Lung (tissue), 12 donors: ENCODE results near the gene KCNQ5. TPM values are rescaled to one million over a fixed set of nuclear protein-coding genes. Genes with fewer than 3 reads are reported as not detected.

ENCODE experiments used
- ATAC-seq: fragments of 200-7000 bp; cut with Tn5 transposase; one replicate; pipeline ENCODE4 v1.9.1; 2020; ENCODE audit warnings: moderate number of reproducible peaks; ENCODE audit not compliant: insufficient read depth, low FRiP score
- DNase-seq, 3 donors: peaks; one replicate each; pipeline ENCODE4 v3.0.0-alpha.2; 2013 to 2017
- H3K27ac ChIP-seq, 2 donors: one replicate each; pipeline ENCODE4 v1.5.1; 2013; ENCODE audit warnings: mild to moderate bottlenecking in 2 of 2, moderate library complexity in 2 of 2, control low read depth in 1 of 2, inconsistent platforms in 1 of 2, low read depth in 1 of 2, low read length in 1 of 2
- H3K27me3 ChIP-seq, 3 donors: one replicate each; pipeline ENCODE4 v1.5.1; 2013; ENCODE audit warnings: low read length in 2 of 3; ENCODE audit not compliant: control insufficient read depth in 3 of 3, insufficient read depth in 3 of 3
- H3K36me3 ChIP-seq, 4 donors: one replicate each; pipeline ENCODE4 v1.5.1; 2013; ENCODE audit warnings: low read length in 4 of 4, mild to moderate bottlenecking in 1 of 4, moderate library complexity in 1 of 4; ENCODE audit not compliant: control insufficient read depth in 4 of 4, insufficient read depth in 4 of 4
- H3K4me1 ChIP-seq, 5 donors: one replicate each; pipeline ENCODE4 v1.5.1; 2013; ENCODE audit warnings: low read length in 5 of 5, mild to moderate bottlenecking in 2 of 5, moderate library complexity in 1 of 5; ENCODE audit not compliant: control insufficient read depth in 5 of 5, insufficient read depth in 5 of 5
- H3K4me3 ChIP-seq: one replicate; pipeline ENCODE4 v1.5.1; 2013; ENCODE audit warnings: mild to moderate bottlenecking, control low read depth, moderate library complexity
- H3K9ac ChIP-seq, 2 donors: one replicate each; pipeline ENCODE4 v1.5.1; 2013; ENCODE audit warnings: low read length in 2 of 2, control low read depth in 1 of 2; ENCODE audit not compliant: insufficient read depth in 1 of 2
- H3K9me3 ChIP-seq, 4 donors: one replicate each; pipeline ENCODE4 v1.5.1; 2013; ENCODE audit warnings: low read length in 3 of 4, mild to moderate bottlenecking in 1 of 4, moderate library complexity in 1 of 4; ENCODE audit not compliant: control insufficient read depth in 4 of 4, insufficient read depth in 3 of 4
- CTCF ChIP-seq: IDR thresholded peaks from 2 replicates; pipeline ENCODE4 v1.5.1; 2012; ENCODE audit warnings: mild to moderate bottlenecking; ENCODE audit errors: control extremely low read depth, extremely low read depth
- WGBS, 2 donors: extraction: QIAGEN DNeasy Blood & Tissue Kit; methylation state at CpG; one replicate each; pipeline ENCODE4 v1.1.7; 2013; 5-methylcytosine and 5-hydroxymethylcytosine counted together
- polyA plus RNA-seq, 2 donors: library from polyadenylated mRNA; stranded (reverse); fragments of 200-250 nt; gene quantifications; one replicate each; pipeline ENCODE4 v1.2.1, GENCODE V29; 2013
- total RNA-seq, 2 donors: library from RNA; depleted of rRNA in 1 of 2; stranded (reverse); fragments of >200 nt in 1 of 2; gene quantifications; one replicate each; pipeline ENCODE4 v1.2.1, GENCODE V29; 2014 to 2021
- donor health status: control.
- donor health status: control.
- donor health status: Bipolar disorder and iron deficiency.
- donor health status: healthy.
- donor health status: DM: yes; HTN: yes; CAD: no.

Gene KCNQ5
- total and polyA plus RNA-seq, 4 donors, result 0.12 to 5.7 (median 0.46) TPM

- H3K27me3 ChIP-seq, result no peaks in the 10 kb centered on the region
- DNase-seq (no peak), ATAC-seq (no peak)
- WGBS, 2 donors, result 83 to 91% methylated on average over 4 of the region's 4 CpGs
- no peak overlapping the region for H3K27ac ChIP-seq
- no peak overlapping the region for H3K9ac ChIP-seq
- H3K9me3 ChIP-seq, result no peaks in the 10 kb centered on the region
- H3K4me3 ChIP-seq, result no peak overlapping the region
- no peaks in the 10 kb centered on the region for H3K36me3 ChIP-seq
- no peaks in the 10 kb centered on the region for H3K4me1 ChIP-seq
- no peak for TF ChIP-seq CTCF
Observed at GRCh38 chr6:72646604-72647485, 25.0 kb downstream of the KCNQ5 start.

- no peak for TF ChIP-seq CTCF
- Histone ChIP-seq H3K27me3 (no peaks in the 10 kb centered on the region), H3K27ac (no peak overlapping the region), H3K36me3 (no peaks in the 10 kb centered on the region), H3K9ac (no peak overlapping the region), H3K4me3 (no peak overlapping the region), H3K9me3 (no peaks in the 10 kb centered on the region), H3K4me1 (no peaks in the 10 kb centered on the region)
- no peak for DNase-seq
- 96 to 97% methylated on average over 2 of the region's 2 CpGs for WGBS, 2 donors
- no peak for ATAC-seq
Observed at GRCh38 chr6:72647489-72647888, 25.6 kb downstream of the KCNQ5 start.

GRCh38 chr6:72649032-72649984 lies 27.4 kb downstream of the KCNQ5 start:
- Histone ChIP-seq H3K36me3 (no peaks in the 10 kb centered on the region), H3K27me3 (no peaks in the 10 kb centered on the region), H3K9ac (no peak overlapping the region), H3K27ac (no peak overlapping the region), H3K4me3 (no peak overlapping the region), H3K9me3 (no peaks in the 10 kb centered on the region), H3K4me1 (no peaks in the 10 kb centered on the region)
- peak in 1 of 3 donors; percentile 9 for DNase-seq
- WGBS, 2 donors, result 74 to 75% methylated on average over 8 of the region's 8 CpGs
- no peak for TF ChIP-seq CTCF
- no peak for ATAC-seq
